H1 (cell line): Measurements from ENCODE around the gene IL10RA. TPM values are rescaled to one million over a fixed set of nuclear protein-coding genes. Genes with fewer than 3 reads are reported as not detected.

Experiments
- BRCA1 ChIP-seq: IDR thresholded peaks from 2 replicates; pipeline ENCODE4 v1.6.1; 2012; ENCODE audit warnings: low read depth, low read length, improper control_type of control experiment
- HDAC6 ChIP-seq: IDR thresholded peaks from one replicate; pipeline ENCODE4 v1.7.1; 2012; ENCODE audit warnings: low read depth, mild to moderate bottlenecking, inconsistent platforms, low read length, moderate library complexity
- PHF8 ChIP-seq: fragments of 200-600 bp; sonication (generic); conservative IDR thresholded peaks from 2 replicates; pipeline ENCODE4 v1.7.1; 2012; ENCODE audit warnings: low read depth, mild to moderate bottlenecking, inconsistent platforms, low read length, moderate library complexity
- RFX5 ChIP-seq: IDR thresholded peaks from 2 replicates; pipeline ENCODE4 v1.6.1; 2011; ENCODE audit warnings: low read depth, low read length, improper control_type of control experiment, borderline replicate concordance
- SIRT6 ChIP-seq: IDR thresholded peaks from one replicate; pipeline ENCODE4 v1.7.1; 2012; ENCODE audit warnings: low read length, inconsistent platforms
- SIX5 ChIP-seq: IDR thresholded peaks from 2 replicates; pipeline ENCODE4 v1.6.1; 2011; ENCODE audit warnings: mild to moderate bottlenecking, low read depth, low read length
- SP4 ChIP-seq: IDR thresholded peaks from 2 replicates; pipeline ENCODE4 v1.6.1; 2012; ENCODE audit warnings: low read length, inconsistent platforms
- polyA plus RNA-seq, 7 experiments: library from polyadenylated mRNA; depleted of rRNA in 3 of 7; stranded (reverse) in 5 of 7; unstranded in 2 of 7; fragments of >200 nt in 5 of 7; fragments of 200-250 nt in 2 of 7; gene quantifications; 1 replicate in 5 of 7; 2 replicates in 1 of 7; 4 replicates in 1 of 7; pipeline versions ENCODE4 v1.2.1 to v1.2.3, GENCODE V29; 2011 to 2013; ENCODE audit warnings: missing spikeins in 2 of 7, mixed read lengths in 2 of 7
- total RNA-seq: library from RNA; stranded (reverse); fragmentation: NEBNext Ultra II Directional; extraction: Animal tissue kit (Norgen Biotek cat#: 25700); gene quantifications from 2 replicates; pipeline ENCODE4 v1.2.1, GENCODE V29; 2021

Gene IL10RA
- total and polyA plus RNA-seq, 2 of the 8 experiments (the other 6 are each of a cell fraction or from before 2014, with no cell fraction given), result 0.05 to 0.11 TPM

DNA sequence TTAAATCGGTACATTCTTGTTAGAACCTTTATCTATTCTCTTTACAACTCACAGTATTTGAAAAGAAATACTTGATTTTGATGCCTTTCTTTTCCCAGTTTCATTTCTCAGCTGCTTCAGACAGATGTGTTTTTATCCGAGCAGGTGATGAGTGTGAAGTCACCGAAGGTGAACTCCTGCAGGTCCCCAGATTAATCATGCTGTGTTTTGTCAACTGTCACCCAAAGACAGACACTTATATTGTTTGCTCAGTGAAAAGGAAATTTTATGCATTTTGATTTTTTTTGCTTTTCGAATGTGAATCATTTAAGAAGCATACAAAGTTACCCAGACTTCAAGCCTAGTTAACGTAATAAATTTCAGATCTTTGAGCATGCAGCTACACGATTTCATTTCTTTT lies 49.2 kb upstream of the IL10RA start (continued):
- no peak for TF ChIP-seq PHF8
- no peak for TF ChIP-seq SIX5
- TF ChIP-seq HDAC6, result no peak
- no peak for TF ChIP-seq SIRT6
- TF ChIP-seq RFX5, result no peak
- TF ChIP-seq SP4, result no peak
- TF ChIP-seq BRCA1, result no peak
- TF ChIP-seq, all 59 proteins: peak for 0
